SK-N-MC (cell line): ENCODE measurements around the gene PARP12.

Source experiments
- DNase-seq: peaks from one replicate; pipeline ENCODE4 v3.0.0-alpha.2; 2011; ENCODE audit warnings: low read depth, low spot score
- H3K27ac ChIP-seq: fragments of 200-600 bp; sonication (generic); 2 replicates; pipeline ENCODE4 v1.5.1; 2016; ENCODE audit warnings: mixed run types
- H3K36me3 ChIP-seq: fragments of 200-600 bp; sonication (generic); 2 replicates; pipeline ENCODE4 v1.6.1; 2017; ENCODE audit warnings: antibody characterized with exemption, low read length, mixed read lengths; ENCODE audit not compliant: insufficient read depth
- H3K4me3 ChIP-seq: fragments of 200-600 bp; sonication (generic); 2 replicates; pipeline ENCODE4 v1.5.1; 2016
- H3K9ac ChIP-seq: fragments of 200-600 bp; sonication (generic); 2 replicates; pipeline ENCODE4 v1.8.0; 2017; ENCODE audit warnings: mixed run types, mixed read lengths; ENCODE audit not compliant: insufficient read length
- H3K9me3 ChIP-seq: fragments of 200-600 bp; sonication (generic); 2 replicates; pipeline ENCODE4 v1.6.1; 2017; ENCODE audit warnings: low read depth, mild to moderate bottlenecking, antibody characterized with exemption, low read length, moderate library complexity, mixed read lengths
- EZH2 ChIP-seq: fragments of 200-600 bp; sonication (generic); IDR thresholded peaks from one replicate; pipeline ENCODE4 v1.6.1; 2017; ENCODE audit warnings: antibody characterized with exemption
- FOXP2 ChIP-seq: optimal IDR thresholded peaks from 2 replicates; pipeline ENCODE3; 2011; ENCODE audit warnings: mild to moderate bottlenecking, moderate library complexity; ENCODE audit not compliant: insufficient read depth; ENCODE audit errors: extremely low read length, control extremely low read depth
- POLR2AphosphoS5 ChIP-seq: IDR thresholded peaks from 2 replicates; pipeline ENCODE4 v1.6.1; 2012; ENCODE audit warnings: mild to moderate bottlenecking, low read depth, low read length, borderline replicate concordance

PARP12 gene

GRCh38 chr7:140025241-140025640 is 37.5 kb downstream of the PARP12 start:
- Histone ChIP-seq H3K36me3 (no peaks in the 10 kb centered on the region), H3K27ac (no peak overlapping the region), H3K9ac (no peak overlapping the region), H3K9me3 (no peaks in the 10 kb centered on the region), H3K4me3 (no peak overlapping the region)
- no peak for DNase-seq
- TF ChIP-seq FOXP2, result no peak
- TF ChIP-seq POLR2AphosphoS5, result no peak
- TF ChIP-seq EZH2, result no peak

GRCh38 chr7:140024585-140024984 is 38.2 kb downstream of the PARP12 start:
- no peak overlapping the region for H3K9ac ChIP-seq
- H3K27ac ChIP-seq, result no peak overlapping the region
- H3K4me3 ChIP-seq, result no peak overlapping the region
- H3K36me3 ChIP-seq, result no peaks in the 10 kb centered on the region
- TF ChIP-seq EZH2 (no peak), POLR2AphosphoS5 (no peak), FOXP2 (no peak)
- DNase-seq, result no peak
- no peaks in the 10 kb centered on the region for H3K9me3 ChIP-seq

GRCh38 chr7:140023728-140024127 is 39.0 kb downstream of the PARP12 start:
- Histone ChIP-seq H3K9ac (no peak overlapping the region), H3K9me3 (no peaks in the 10 kb centered on the region), H3K27ac (no peak overlapping the region), H3K4me3 (no peak overlapping the region), H3K36me3 (no peaks in the 10 kb centered on the region)
- no peak for TF ChIP-seq EZH2
- TF ChIP-seq POLR2AphosphoS5, result no peak
- no peak for TF ChIP-seq FOXP2
- no peak for DNase-seq

GRCh38 chr7:140022582-140023211 is 40.1 kb downstream of the PARP12 start:
- H3K36me3 ChIP-seq, result no peaks in the 10 kb centered on the region
- no peaks in the 10 kb centered on the region for H3K9me3 ChIP-seq
- TF ChIP-seq FOXP2 (no peak), POLR2AphosphoS5 (no peak), EZH2 (no peak)
- no peak overlapping the region for H3K9ac ChIP-seq
- no peak for DNase-seq
- no peak overlapping the region for H3K4me3 ChIP-seq
- H3K27ac ChIP-seq, result no peak overlapping the region

- Histone ChIP-seq H3K4me3 (no peak overlapping the region), H3K9ac (no peak overlapping the region), H3K36me3 (no peaks in the 10 kb centered on the region), H3K27ac (no peak overlapping the region), H3K9me3 (no peaks in the 10 kb centered on the region)
- no peak for TF ChIP-seq EZH2
- no peak for TF ChIP-seq FOXP2
- TF ChIP-seq POLR2AphosphoS5, result no peak
- DNase-seq, result no peak
Measured at GRCh38 chr7:140021603-140022002, 41.1 kb downstream of the PARP12 start.

GRCh38 chr7:140019606-140020005 is 43.1 kb downstream of the PARP12 start:
- H3K9ac ChIP-seq, result no peak overlapping the region
- no peaks in the 10 kb centered on the region for H3K9me3 ChIP-seq
- TF ChIP-seq POLR2AphosphoS5 (no peak), FOXP2 (no peak), EZH2 (no peak)
- no peak overlapping the region for H3K4me3 ChIP-seq
- no peak for DNase-seq
- no peak overlapping the region for H3K27ac ChIP-seq
- no peaks in the 10 kb centered on the region for H3K36me3 ChIP-seq

- Histone ChIP-seq H3K9ac (no peak overlapping the region), H3K4me3 (no peak overlapping the region), H3K27ac (no peak overlapping the region), H3K36me3 (no peaks in the 10 kb centered on the region), H3K9me3 (no peaks in the 10 kb centered on the region)
- DNase-seq, result no peak
- no peak for TF ChIP-seq EZH2
- TF ChIP-seq FOXP2, result no peak
- no peak for TF ChIP-seq POLR2AphosphoS5
Measured at GRCh38 chr7:140019172-140019571, 43.6 kb downstream of the PARP12 start.

GRCh38 chr7:140018125-140019043 is 44.4 kb downstream of the PARP12 start:
- Histone ChIP-seq H3K4me3 (no peak overlapping the region), H3K9ac (no peak overlapping the region), H3K36me3 (no peaks in the 10 kb centered on the region), H3K27ac (no peak overlapping the region), H3K9me3 (no peaks in the 10 kb centered on the region)
- no peak for TF ChIP-seq POLR2AphosphoS5
- TF ChIP-seq FOXP2, result no peak
- DNase-seq, result no peak

- DNase-seq, result no peak
- no peak for TF ChIP-seq FOXP2
- TF ChIP-seq POLR2AphosphoS5, result no peak
- no peak for TF ChIP-seq EZH2
- Histone ChIP-seq H3K36me3 (no peaks in the 10 kb centered on the region), H3K27ac (no peak overlapping the region), H3K9me3 (no peaks in the 10 kb centered on the region), H3K4me3 (no peak overlapping the region), H3K9ac (no peak overlapping the region)
Measured at GRCh38 chr7:140017543-140017942, 45.2 kb downstream of the PARP12 start.
